NK-92 (cell line): ENCODE measurements around the gene SLAMF9.

Experiments used
- DNase-seq: peaks from one replicate; lab custom pipeline; 2025; ENCODE audit not compliant: unreplicated experiment; lab: John Stamatoyannopoulos, UW

Gene SLAMF9

GRCh38 chr1:159934136-159935039, 19.6 kb downstream of the SLAMF9 start:
- no peak for DNase-seq

GRCh38 chr1:159933347-159933746, 20.7 kb downstream of the SLAMF9 start:
- DNase-seq: no peak

- no peak for DNase-seq
These were observed 21.4 kb downstream of the SLAMF9 start for GRCh38 chr1:159932296-159933285.

- no peak for DNase-seq
These were observed 22.3 kb downstream of the SLAMF9 start for GRCh38 chr1:159931795-159932173.

- no peak for DNase-seq
These were observed 22.8 kb downstream of the SLAMF9 start for GRCh38 chr1:159931101-159931794.

GRCh38 chr1:159930634-159931033, 23.4 kb downstream of the SLAMF9 start:
- DNase-seq: no peak

- no peak for DNase-seq
These were observed 23.8 kb downstream of the SLAMF9 start for GRCh38 chr1:159930216-159930615.

- DNase-seq: no peak
These were observed 24.6 kb downstream of the SLAMF9 start for GRCh38 chr1:159929155-159930051.

- no peak for DNase-seq
These were observed 25.5 kb downstream of the SLAMF9 start for GRCh38 chr1:159928491-159929050.

GRCh38 chr1:159927849-159928431, 26.1 kb downstream of the SLAMF9 start:
- no peak for DNase-seq

GRCh38 chr1:159927211-159927848, 26.7 kb downstream of the SLAMF9 start:
- no peak for DNase-seq

- no peak for DNase-seq
These were observed 28.3 kb downstream of the SLAMF9 start for GRCh38 chr1:159925719-159926078.

GRCh38 chr1:159924791-159925718, 29.0 kb downstream of the SLAMF9 start, which contains the start of gene TAGLN2:
TSS of gene TAGLN2 (minus strand) at chr1:159925507. CDS start at chr1:159920509, 4,998 bp downstream.
- DNase-seq: peak; percentile 33

- no peak for DNase-seq
These were observed 29.8 kb downstream of the SLAMF9 start for GRCh38 chr1:159924025-159924790.

- DNase-seq: peak; percentile 68
These were observed 30.6 kb downstream of the SLAMF9 start for GRCh38 chr1:159923203-159924024.
